Erythroblast (primary cell): ENCODE data around the gene MYOZ3.

Experiments
- GATA1 ChIP-seq: IDR thresholded peaks from 2 replicates; pipeline ENCODE4 v1.6.1; 2011; ENCODE audit warnings: low read depth, mild to moderate bottlenecking, control low read depth, low read length, moderate library complexity
- POLR2A ChIP-seq: IDR thresholded peaks from 2 replicates; pipeline ENCODE4 v1.6.1; 2011; ENCODE audit warnings: mild to moderate bottlenecking, low read length

DNA sequence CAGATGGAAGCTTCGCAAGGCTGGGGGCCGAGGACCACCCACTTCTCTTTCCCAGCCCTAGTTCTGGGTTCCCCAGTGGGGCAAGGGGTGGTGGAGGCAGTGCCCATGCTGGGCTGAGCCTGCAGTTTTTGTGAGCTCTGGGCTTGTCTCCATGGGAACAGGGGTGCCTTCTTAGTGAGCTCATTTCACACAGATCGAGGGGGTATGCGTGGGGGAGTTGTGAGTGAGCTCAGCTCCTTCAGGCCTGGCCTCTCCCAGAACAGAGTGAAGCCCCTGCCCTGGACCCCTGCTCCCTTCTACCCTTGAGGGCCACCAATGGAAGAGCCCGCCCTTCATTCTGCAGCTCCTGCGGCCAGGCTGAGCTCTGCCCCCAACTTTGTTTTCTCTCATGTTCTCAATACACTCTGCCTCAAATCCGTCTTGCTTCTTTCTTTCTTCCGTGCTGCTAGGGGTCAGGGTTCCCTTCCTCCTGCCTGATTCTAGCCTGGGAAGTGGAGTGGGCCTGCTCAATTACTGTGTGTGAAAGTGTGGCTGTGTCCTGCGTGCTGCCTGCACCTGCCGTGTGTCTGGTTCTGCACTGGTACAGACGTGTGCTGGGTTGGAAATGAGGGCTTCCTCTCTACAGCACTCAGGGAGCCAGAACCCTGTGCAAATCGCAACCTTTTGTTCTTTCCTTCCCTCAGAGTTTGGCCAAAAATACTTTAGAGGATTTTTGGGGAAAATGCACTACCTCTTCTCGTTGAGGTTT lies 9.0 kb upstream of the MYOZ3 start:
- TF ChIP-seq POLR2A (no peak), GATA1 (no peak)
